H1 (cell line): ENCODE data around the gene MSH5. TPM values are rescaled to one million over a fixed set of nuclear protein-coding genes. Genes with fewer than 3 reads are reported as not detected.

Experiments
- EGR1 ChIP-seq: IDR thresholded peaks from 2 replicates; pipeline ENCODE4 v1.6.1; 2011; ENCODE audit warnings: low read depth, low read length, borderline replicate concordance
- KDM1A ChIP-seq: fragments of 200-600, 300-600 bp; sonication (generic); IDR thresholded peaks from 2 replicates; pipeline ENCODE4 v1.7.1; 2016; ENCODE audit warnings: mild to moderate bottlenecking, low read length, borderline replicate concordance
- POLR2A ChIP-seq, 2 experiments: IDR thresholded peaks; 1 replicate in 1 of 2; 2 replicates in 1 of 2; pipeline ENCODE4 v1.6.1; 2011; ENCODE audit warnings: low read depth in 2 of 2, low read length in 2 of 2, mild to moderate bottlenecking in 2 of 2; ENCODE audit errors: control extremely low read depth in 1 of 2
- SAP30 ChIP-seq: fragments of 300-600 bp; sonication (generic); IDR thresholded peaks from 2 replicates; pipeline ENCODE4 v1.7.1; 2012; ENCODE audit warnings: low read length, moderate library complexity, mild to moderate bottlenecking, inconsistent platforms; ENCODE audit not compliant: insufficient read depth, insufficient replicate concordance
- TAF1 ChIP-seq: IDR thresholded peaks from 2 replicates; pipeline ENCODE4 v1.6.1; 2011; ENCODE audit warnings: mild to moderate bottlenecking, low read depth, low read length
- polyA plus RNA-seq, 7 experiments: library from polyadenylated mRNA; depleted of rRNA in 3 of 7; stranded (reverse) in 5 of 7; unstranded in 2 of 7; fragments of >200 nt in 5 of 7; fragments of 200-250 nt in 2 of 7; gene quantifications; 1 replicate in 5 of 7; 2 replicates in 1 of 7; 4 replicates in 1 of 7; pipeline versions ENCODE4 v1.2.1 to v1.2.3, GENCODE V29; 2011 to 2013; ENCODE audit warnings: missing spikeins in 2 of 7, mixed read lengths in 2 of 7
- total RNA-seq: library from RNA; stranded (reverse); fragmentation: NEBNext Ultra II Directional; extraction: Animal tissue kit (Norgen Biotek cat#: 25700); gene quantifications from 2 replicates; pipeline ENCODE4 v1.2.1, GENCODE V29; 2021
- TF ChIP-seq, protein P1 (sequence below): IDR thresholded peaks from 2 replicates; pipeline ENCODE4 v1.6.1; 2011; ENCODE audit warnings: low read depth, mild to moderate bottlenecking, low read length; ENCODE audit not compliant: insufficient read depth

Gene MSH5
- total and polyA plus RNA-seq, 2 of the 8 experiments (the other 6 are each of a cell fraction or from before 2014, with no cell fraction given): 25.3 to 26.5 TPM

DNA sequence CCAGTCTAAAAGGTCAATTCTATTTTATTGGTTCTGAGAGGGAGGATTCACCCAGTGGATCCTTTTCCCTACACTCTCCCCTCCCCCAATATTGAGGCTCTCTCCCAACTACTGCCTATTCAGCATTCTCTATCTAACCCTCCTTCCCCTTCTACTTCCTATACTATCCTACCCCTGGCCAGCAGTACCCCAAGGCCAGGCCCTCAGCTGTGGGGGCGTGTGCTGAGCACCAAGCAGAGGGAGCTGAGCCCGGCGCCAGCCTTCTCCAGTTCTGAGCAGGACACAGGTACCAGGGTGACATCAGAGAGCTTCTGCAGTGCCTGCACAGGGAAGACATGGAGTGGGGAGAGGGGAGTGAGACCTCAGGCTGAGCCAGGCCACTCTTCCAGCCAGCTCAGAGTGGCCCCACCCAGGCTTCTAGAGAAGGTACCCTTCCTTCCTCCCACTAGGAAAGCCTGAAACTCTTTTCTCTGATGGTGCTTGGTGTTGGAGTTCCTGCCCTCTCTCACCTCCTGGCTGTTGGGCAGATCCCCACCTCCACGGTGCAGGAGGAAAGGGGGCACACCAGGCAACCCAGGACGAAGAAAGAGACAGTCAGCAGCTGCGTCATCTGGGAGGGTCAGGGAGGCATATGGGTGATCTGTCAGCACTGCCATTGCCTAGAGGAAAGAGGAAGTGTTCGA is 12.6 kb upstream of the MSH5 start (continued):
- TF ChIP-seq POLR2A (IDR thresholded peaks at IDR 0.05; ENCODE audit: control extremely low read depth in 1 of 2, low read depth in 2 of 2, low read length in 2 of 2): no peak
- no peak for TF ChIP-seq EGR1
- TF ChIP-seq TAF1: no peak
- TF ChIP-seq SAP30: no peak
- no peak for TF ChIP-seq KDM1A
- TF ChIP-seq, protein P1, sequence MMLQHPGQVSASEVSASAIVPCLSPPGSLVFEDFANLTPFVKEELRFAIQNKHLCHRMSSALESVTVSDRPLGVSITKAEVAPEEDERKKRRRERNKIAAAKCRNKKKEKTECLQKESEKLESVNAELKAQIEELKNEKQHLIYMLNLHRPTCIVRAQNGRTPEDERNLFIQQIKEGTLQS: no peak
